ENCODE measurements around the gene MRPL33.
"Not testable (repeated sequence)": the region's sequence is repeated elsewhere in the genome, so short reads cannot be mapped to it uniquely, and the experiment has no call there.

Gene MRPL33

DNA sequence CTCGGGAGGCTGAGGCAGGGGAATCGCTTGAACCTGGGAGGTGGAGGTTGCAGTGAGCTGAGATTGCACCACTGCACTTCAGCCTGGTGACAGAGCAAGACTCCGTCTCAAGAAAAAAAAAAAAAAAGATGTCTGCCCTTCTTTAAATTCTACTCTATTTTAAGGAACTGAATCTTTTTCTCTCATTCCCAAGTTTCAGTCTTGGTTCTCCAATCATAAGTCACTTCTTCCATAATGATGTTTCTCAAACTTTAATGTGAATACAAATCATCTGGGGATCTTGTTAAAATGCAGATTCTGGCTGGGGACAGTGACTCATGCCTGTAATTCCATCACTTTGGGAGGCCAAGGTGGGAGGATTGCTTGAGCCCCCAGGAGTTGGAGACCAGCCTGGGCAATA is 7.0 kb upstream of the MRPL33 start:
- not testable (repeated sequence) for H3K4me2 ChIP-seq (ENCODE audit: low read length); H4K8ac ChIP-seq (ENCODE audit: low read depth, low read length); H3K9me3 ChIP-seq (ENCODE audit: insufficient read depth, low read depth, low read length); H3K79me1 ChIP-seq (ENCODE audit: low read length); DNase-seq; H3K27ac ChIP-seq (ENCODE audit: low read depth, low read length); H3K36me3 ChIP-seq (ENCODE audit: control insufficient read depth in 1 of 2, insufficient read depth in 2 of 2, low read length in 2 of 2); H3K27me3 ChIP-seq (ENCODE audit: insufficient read depth, low read length); H2AFZ ChIP-seq (ENCODE audit: insufficient read depth, low read length, poor library complexity); H2BK5ac ChIP-seq (ENCODE audit: low read depth, low read length, poor library complexity); H2BK12ac ChIP-seq (ENCODE audit: low read length); H3K14ac ChIP-seq (ENCODE audit: low read length); H3K4me3 ChIP-seq (ENCODE audit: low read depth, low read length); H3K4ac ChIP-seq (ENCODE audit: low read depth, low read length); H3K4me1 ChIP-seq (ENCODE audit: control insufficient read depth in 1 of 2, insufficient read depth in 2 of 2, low read length in 2 of 2); H3K79me2 ChIP-seq (ENCODE audit: control insufficient read depth, insufficient read depth, low read length, poor library complexity); H3K23ac ChIP-seq (ENCODE audit: low read length); H3K18ac ChIP-seq (ENCODE audit: low read length); H3K9ac ChIP-seq (ENCODE audit: low read length); H4K91ac ChIP-seq (ENCODE audit: low read depth, low read length); H4K12ac ChIP-seq (ENCODE audit: low read depth, low read length); H2BK120ac ChIP-seq (ENCODE audit: insufficient read depth, low read length, poor library complexity); H2AK5ac ChIP-seq (ENCODE audit: low read length)
- WGBS (ENCODE audit: extremely low coverage, insufficient coverage, insufficient read length): no CpG with 5 or more reads among the region's 3 CpGs

DNA sequence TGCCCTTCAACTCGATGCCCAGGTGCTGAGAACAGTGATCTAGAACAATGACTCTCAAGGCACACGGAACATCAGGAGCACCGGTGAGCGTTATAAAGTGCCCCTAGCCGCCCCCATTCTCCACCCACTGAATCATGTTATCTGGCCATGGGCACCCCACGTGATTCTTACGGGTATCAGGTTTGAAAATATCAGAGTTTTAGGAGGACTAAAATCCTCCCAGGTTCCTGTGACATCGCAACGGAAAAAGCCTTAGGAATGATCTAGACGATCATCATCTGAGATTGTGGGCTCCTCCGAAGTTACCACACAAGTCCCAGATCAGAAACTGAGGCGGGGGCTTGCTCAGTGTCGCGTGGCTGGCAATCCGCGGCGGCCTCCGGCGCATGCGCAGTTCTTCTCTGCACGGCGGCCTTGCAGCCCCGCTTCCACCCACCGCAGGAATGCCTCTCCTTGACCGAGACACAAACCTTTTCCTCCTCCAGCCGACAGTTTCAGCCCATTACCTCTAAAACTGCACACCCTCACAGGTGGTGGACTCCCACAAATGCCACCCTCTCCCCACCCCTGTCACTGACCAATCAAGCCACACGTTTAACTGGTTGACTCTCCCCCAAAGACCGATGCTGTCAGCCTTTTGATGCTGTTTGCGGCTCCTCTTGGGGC is 5.8 kb upstream of the MRPL33 start:
- no peak overlapping the region for H4K91ac ChIP-seq (ENCODE audit: low read depth, low read length)
- H3K36me3 ChIP-seq (ENCODE audit: control insufficient read depth in 1 of 2, insufficient read depth in 2 of 2, low read length in 2 of 2): no peaks in the 10 kb centered on the region
- WGBS (ENCODE audit: extremely low coverage, insufficient coverage, insufficient read length): no CpG with 5 or more reads among the region's 29 CpGs
- no peaks in the 10 kb centered on the region for H3K79me1 ChIP-seq (ENCODE audit: low read length)
- H3K18ac ChIP-seq (ENCODE audit: low read length): no peak overlapping the region
- no peak overlapping the region for H2BK120ac ChIP-seq (ENCODE audit: insufficient read depth, low read length, poor library complexity)
- no peaks in the 10 kb centered on the region for H3K27me3 ChIP-seq (ENCODE audit: insufficient read depth, low read length)
- no peak overlapping the region for H2AK5ac ChIP-seq (ENCODE audit: low read length)
- no peak overlapping the region for H4K12ac ChIP-seq (ENCODE audit: low read depth, low read length)
- no peak overlapping the region for H3K23ac ChIP-seq (ENCODE audit: low read length)
- no peak overlapping the region for H3K4me3 ChIP-seq (ENCODE audit: low read depth, low read length)
- DNase-seq: peak; percentile 49 to 85
- H4K8ac ChIP-seq (ENCODE audit: low read depth, low read length): peak overlapping the region; percentile 7
- H3K14ac ChIP-seq (ENCODE audit: low read length): no peak overlapping the region
- H2AFZ ChIP-seq (ENCODE audit: insufficient read depth, low read length, poor library complexity): no peak overlapping the region
- H3K4me2 ChIP-seq (ENCODE audit: low read length): no peak overlapping the region
- no peak overlapping the region for H2BK5ac ChIP-seq (ENCODE audit: low read depth, low read length, poor library complexity)
- H3K9me3 ChIP-seq (ENCODE audit: insufficient read depth, low read depth, low read length): peaks cover 1% of the 10 kb centered on the region
- H3K4ac ChIP-seq (ENCODE audit: low read depth, low read length): no peak overlapping the region
- H3K9ac ChIP-seq (ENCODE audit: low read length): no peak overlapping the region
- no peak overlapping the region for H2BK12ac ChIP-seq (ENCODE audit: low read length)
- no peaks in the 10 kb centered on the region for H3K79me2 ChIP-seq (ENCODE audit: control insufficient read depth, insufficient read depth, low read length, poor library complexity)
- no peak overlapping the region for H3K27ac ChIP-seq (ENCODE audit: low read depth, low read length)
- H3K4me1 ChIP-seq (ENCODE audit: control insufficient read depth in 1 of 2, insufficient read depth in 2 of 2, low read length in 2 of 2): peaks cover 0 to 7% of the 10 kb centered on the region in 2 experiments

DNA sequence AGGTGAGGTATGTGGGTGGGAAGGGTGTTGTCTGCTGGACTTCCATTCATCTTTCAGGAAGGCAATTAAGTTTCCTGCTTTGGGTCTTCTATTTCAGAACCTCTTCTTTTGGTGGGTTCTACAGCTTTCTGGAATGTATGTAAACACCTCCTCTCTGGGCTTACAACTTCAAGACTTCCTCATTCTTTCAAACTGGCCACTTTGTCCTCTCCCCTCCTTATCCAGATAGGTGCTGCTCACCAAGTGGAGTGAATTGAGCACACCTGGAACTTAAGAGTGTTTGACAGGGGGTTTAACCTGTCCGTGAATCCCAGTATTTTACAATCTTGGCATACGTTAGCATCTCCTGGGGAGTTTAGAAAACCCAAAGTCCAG is 5.2 kb upstream of the MRPL33 start:
- Histone ChIP-seq H3K79me2 (ENCODE audit: control insufficient read depth, insufficient read depth, low read length, poor library complexity) (no peaks in the 10 kb centered on the region), H3K4ac (ENCODE audit: low read depth, low read length) (no peak overlapping the region), H2AFZ (ENCODE audit: insufficient read depth, low read length, poor library complexity) (no peak overlapping the region), H3K27ac (ENCODE audit: low read depth, low read length) (no peak overlapping the region), H3K4me3 (ENCODE audit: low read depth, low read length) (no peak overlapping the region), H3K27me3 (ENCODE audit: insufficient read depth, low read length) (no peaks in the 10 kb centered on the region), H2BK12ac (ENCODE audit: low read length) (no peak overlapping the region), H3K9me3 (ENCODE audit: insufficient read depth, low read depth, low read length) (peaks cover 1% of the 10 kb centered on the region), H3K23ac (ENCODE audit: low read length) (no peak overlapping the region), H4K91ac (ENCODE audit: low read depth, low read length) (no peak overlapping the region), H3K79me1 (ENCODE audit: low read length) (peaks cover 3% of the 10 kb centered on the region), H3K36me3 (ENCODE audit: control insufficient read depth in 1 of 2, insufficient read depth in 2 of 2, low read length in 2 of 2) (no peaks in the 10 kb centered on the region), H3K4me1 (ENCODE audit: control insufficient read depth in 1 of 2, insufficient read depth in 2 of 2, low read length in 2 of 2) (peaks cover 0 to 10% of the 10 kb centered on the region in 2 experiments), H3K9ac (ENCODE audit: low read length) (no peak overlapping the region), H4K12ac (ENCODE audit: low read depth, low read length) (no peak overlapping the region), H3K18ac (ENCODE audit: low read length) (no peak overlapping the region), H2AK5ac (ENCODE audit: low read length) (no peak overlapping the region), H2BK120ac (ENCODE audit: insufficient read depth, low read length, poor library complexity) (no peak overlapping the region), H2BK5ac (ENCODE audit: low read depth, low read length, poor library complexity) (no peak overlapping the region), H3K4me2 (ENCODE audit: low read length) (no peak overlapping the region), H3K14ac (ENCODE audit: low read length) (no peak overlapping the region), H4K8ac (ENCODE audit: low read depth, low read length) (no peak overlapping the region)
- peak in 1 of 2 donors; percentile 39 for DNase-seq
- no CpG with 5 or more reads among the region's 2 CpGs for WGBS (ENCODE audit: extremely low coverage, insufficient coverage, insufficient read length)

DNA sequence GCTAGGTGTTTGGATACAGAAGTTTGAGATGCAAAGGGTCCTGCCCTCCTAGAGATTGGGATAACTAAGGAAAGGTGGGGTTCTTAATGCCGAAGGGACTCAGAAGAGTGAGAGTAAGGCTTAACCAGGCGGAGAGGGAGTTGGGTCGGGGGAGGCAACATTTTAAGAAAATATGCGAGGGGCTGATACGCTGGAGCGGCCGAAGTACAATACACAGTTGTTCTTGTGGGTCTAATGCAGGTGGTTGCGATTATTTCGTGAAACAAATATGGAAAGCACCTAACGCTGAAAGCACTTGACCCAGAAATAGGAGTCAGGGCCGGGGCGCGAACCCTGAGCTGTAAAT is 344 bp upstream of the MRPL33 start:
- Histone ChIP-seq H3K4ac (ENCODE audit: low read depth, low read length) (peak overlapping the region; percentile 44), H3K27ac (ENCODE audit: low read depth, low read length) (peak overlapping the region; percentile 66), H3K79me2 (ENCODE audit: control insufficient read depth, insufficient read depth, low read length, poor library complexity) (peaks cover 6% of the 10 kb centered on the region), H3K9ac (ENCODE audit: low read length) (peak overlapping the region; percentile 9), H3K23ac (ENCODE audit: low read length) (no peak overlapping the region), H3K27me3 (ENCODE audit: insufficient read depth, low read length) (no peaks in the 10 kb centered on the region), H3K14ac (ENCODE audit: low read length) (peak overlapping the region; percentile 61), H3K36me3 (ENCODE audit: control insufficient read depth in 1 of 2, insufficient read depth in 2 of 2, low read length in 2 of 2) (peaks cover 2 to 3% of the 10 kb centered on the region in 2 experiments), H2AK5ac (ENCODE audit: low read length) (no peak overlapping the region), H3K4me2 (ENCODE audit: low read length) (peak overlapping the region; percentile 70), H3K4me3 (ENCODE audit: low read depth, low read length) (peak overlapping the region; percentile 60), H2BK120ac (ENCODE audit: insufficient read depth, low read length, poor library complexity) (no peak overlapping the region), H2BK5ac (ENCODE audit: low read depth, low read length, poor library complexity) (no peak overlapping the region), H3K18ac (ENCODE audit: low read length) (no peak overlapping the region), H3K4me1 (ENCODE audit: control insufficient read depth in 1 of 2, insufficient read depth in 2 of 2, low read length in 2 of 2) (peaks cover 0 to 5% of the 10 kb centered on the region in 2 experiments), H2AFZ (ENCODE audit: insufficient read depth, low read length, poor library complexity) (peak overlapping the region; percentile 85), H3K79me1 (ENCODE audit: low read length) (peaks cover 11% of the 10 kb centered on the region), H3K9me3 (ENCODE audit: insufficient read depth, low read depth, low read length) (no peaks in the 10 kb centered on the region), H4K8ac (ENCODE audit: low read depth, low read length) (peak overlapping the region; percentile 100), H4K91ac (ENCODE audit: low read depth, low read length) (peak overlapping the region; percentile 55), H2BK12ac (ENCODE audit: low read length) (no peak overlapping the region), H4K12ac (ENCODE audit: low read depth, low read length) (peak overlapping the region; percentile 70)
- WGBS (ENCODE audit: extremely low coverage, insufficient coverage, insufficient read length): no CpG with 5 or more reads among the region's 13 CpGs
- no peak for DNase-seq

Data from trophoblast cell (in vitro differentiated cells and primary cell).